RWPE2 (cell line): ENCODE measurements around the gene RFTN1.

ENCODE experiments used
- ATAC-seq: fragments of 200-7000 bp; cut with Tn5 transposase; 3 replicates; pipeline ENCODE4 v1.9.1; 2021; ENCODE audit warnings: low read depth
- DNase-seq: peaks from one replicate; pipeline ENCODE4 v3.0.0-alpha.2; 2020; ENCODE audit warnings: low spot score
- H3K27ac ChIP-seq: fragments of 450-650 bp; 2 replicates; pipeline ENCODE4 v1.5.1; 2017; ENCODE audit warnings: mild to moderate bottlenecking; ENCODE audit not compliant: poor library complexity, severe bottlenecking
- H3K27me3 ChIP-seq: fragments of 250-450 bp; sonication (Bioruptor Pico); 2 replicates; pipeline ENCODE4 v1.5.1; 2021; ENCODE audit warnings: mild to moderate bottlenecking, moderate library complexity; ENCODE audit not compliant: insufficient read depth, poor library complexity, severe bottlenecking
- H3K36me3 ChIP-seq: fragments of 250-450 bp; sonication (Bioruptor Pico); 2 replicates; pipeline ENCODE4 v1.5.1; 2020; ENCODE audit warnings: low read depth, mild to moderate bottlenecking, moderate library complexity
- H3K4me1 ChIP-seq: fragments of 250-450 bp; sonication (Bioruptor Pico); 2 replicates; pipeline ENCODE4 v1.5.1; 2021; ENCODE audit warnings: mild to moderate bottlenecking, moderate library complexity; ENCODE audit not compliant: insufficient read depth, poor library complexity, severe bottlenecking
- H3K4me3 ChIP-seq: fragments of 250-450 bp; sonication (Bioruptor Pico); 2 replicates; pipeline ENCODE4 v1.5.1; 2021; ENCODE audit warnings: mild to moderate bottlenecking, moderate library complexity; ENCODE audit not compliant: severe bottlenecking
- H3K9me3 ChIP-seq: fragments of 250-450 bp; sonication (Bioruptor Pico); 2 replicates; pipeline ENCODE4 v1.5.1; 2021; ENCODE audit warnings: mild to moderate bottlenecking, moderate library complexity; ENCODE audit not compliant: severe bottlenecking
- CTCF ChIP-seq: fragments of 450-650 bp; IDR thresholded peaks from one replicate; pipeline ENCODE4 v1.5.1; 2017; ENCODE audit warnings: mild to moderate bottlenecking, moderate library complexity; ENCODE audit not compliant: poor library complexity, severe bottlenecking

The RFTN1 gene

GRCh38 chr3:16398648-16399047 is 114.9 kb downstream of the RFTN1 start:
- H3K36me3 ChIP-seq, result no peaks in the 10 kb centered on the region
- no peaks in the 10 kb centered on the region for H3K27me3 ChIP-seq
- no peaks in the 10 kb centered on the region for H3K4me1 ChIP-seq
- ATAC-seq (no peak), DNase-seq (no peak)
- no peak overlapping the region for H3K4me3 ChIP-seq
- H3K27ac ChIP-seq, result no peak overlapping the region
- no peak for TF ChIP-seq CTCF
- H3K9me3 ChIP-seq, result no peaks in the 10 kb centered on the region

- ATAC-seq, result no peak
- H3K27ac ChIP-seq, result no peak overlapping the region
- no peaks in the 10 kb centered on the region for H3K36me3 ChIP-seq
- H3K27me3 ChIP-seq, result no peaks in the 10 kb centered on the region
- no peaks in the 10 kb centered on the region for H3K4me1 ChIP-seq
- H3K9me3 ChIP-seq, result no peaks in the 10 kb centered on the region
- TF ChIP-seq CTCF, result no peak
- no peak for DNase-seq
- H3K4me3 ChIP-seq, result no peak overlapping the region
These were observed 117.3 kb downstream of the RFTN1 start for GRCh38 chr3:16396202-16396601.

GRCh38 chr3:16395212-16395611 is 118.3 kb downstream of the RFTN1 start:
- Histone ChIP-seq H3K9me3 (no peaks in the 10 kb centered on the region), H3K4me3 (no peak overlapping the region), H3K4me1 (no peaks in the 10 kb centered on the region), H3K27me3 (no peaks in the 10 kb centered on the region), H3K36me3 (no peaks in the 10 kb centered on the region), H3K27ac (no peak overlapping the region)
- TF ChIP-seq CTCF, result no peak
- ATAC-seq (no peak), DNase-seq (no peak)

DNA sequence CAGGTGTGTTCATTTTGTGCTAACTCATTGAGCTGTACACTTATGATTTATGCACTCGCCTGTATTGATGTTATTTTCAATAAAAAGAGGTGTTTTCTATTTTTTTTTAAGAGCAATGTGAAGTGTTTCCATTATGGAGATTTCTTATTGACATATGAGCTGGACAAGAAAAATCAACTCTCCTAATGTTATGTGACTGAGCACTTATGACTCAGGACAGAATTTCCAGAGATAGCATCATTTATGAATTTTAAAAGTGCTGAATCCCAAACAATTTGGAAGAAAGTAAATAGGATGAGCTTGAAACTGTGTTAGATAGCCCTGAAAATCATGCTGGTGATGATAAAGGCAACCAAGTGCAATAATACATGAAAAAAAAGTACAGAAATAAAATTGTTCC is 118.9 kb downstream of the RFTN1 start:
- ATAC-seq, result no peak
- Histone ChIP-seq H3K36me3 (no peaks in the 10 kb centered on the region), H3K9me3 (no peaks in the 10 kb centered on the region), H3K27ac (no peak overlapping the region), H3K4me1 (no peaks in the 10 kb centered on the region), H3K27me3 (no peaks in the 10 kb centered on the region), H3K4me3 (no peak overlapping the region)
- no peak for TF ChIP-seq CTCF
- no peak for DNase-seq

- no peak for DNase-seq
- Histone ChIP-seq H3K27me3 (no peaks in the 10 kb centered on the region), H3K4me3 (no peak overlapping the region), H3K9me3 (no peaks in the 10 kb centered on the region), H3K36me3 (no peaks in the 10 kb centered on the region), H3K27ac (no peak overlapping the region), H3K4me1 (no peaks in the 10 kb centered on the region)
- ATAC-seq, result no peak
- TF ChIP-seq CTCF, result no peak
These were observed 120.8 kb downstream of the RFTN1 start for GRCh38 chr3:16392717-16393116.
